HG03066 (cell line): ENCODE data around the gene CAMTA1.
"Not testable (repeated sequence)": the region's sequence is repeated elsewhere in the genome, so short reads cannot be mapped to it uniquely, and the experiment has no call there.

Experiments
- ATAC-seq: cut with Tn5 transposase; IDR thresholded peaks from one replicate; pipeline ENCODE4 v1.9.1; 2021; ENCODE audit warnings: low read depth; ENCODE audit not compliant: unreplicated experiment

The CAMTA1 gene

GRCh38 chr1:7781501-7781900, 996.2 kb downstream of the CAMTA1 start:
- ATAC-seq, result no peak

- no peak for ATAC-seq
Observed at GRCh38 chr1:7781923-7782495, 996.8 kb downstream of the CAMTA1 start.

- no peak for ATAC-seq
Observed at GRCh38 chr1:7783178-7783711, 998.0 kb downstream of the CAMTA1 start.

GRCh38 chr1:7783826-7784491, 998.7 kb downstream of the CAMTA1 start, which contains the start of gene PER3:
PER3 (plus strand) TSS chr1:7784291; CDS start chr1:7784878, 587 bp downstream.
- ATAC-seq, result peak; percentile 92

GRCh38 chr1:7784492-7785071, 999.3 kb downstream of the CAMTA1 start:
- ATAC-seq, result no peak

GRCh38 chr1:7785108-7785507, 999.9 kb downstream of the CAMTA1 start:
- ATAC-seq, result no peak

- no peak for ATAC-seq
Observed at GRCh38 chr1:7786795-7787194, 1001.5 kb downstream of the CAMTA1 start.

GRCh38 chr1:7789828-7790227, 1004.6 kb downstream of the CAMTA1 start:
- no peak for ATAC-seq

GRCh38 chr1:7791027-7791426, 1005.8 kb downstream of the CAMTA1 start:
- ATAC-seq, result not testable (repeated sequence)

GRCh38 chr1:7795406-7795805, 1010.2 kb downstream of the CAMTA1 start:
- ATAC-seq, result no peak

GRCh38 chr1:7805460-7805859, 1020.2 kb downstream of the CAMTA1 start:
- no peak for ATAC-seq

- ATAC-seq, result no peak
Observed at GRCh38 chr1:7808253-7808844, 1023.1 kb downstream of the CAMTA1 start.

- ATAC-seq, result no peak
Observed at GRCh38 chr1:7809742-7810141, 1024.5 kb downstream of the CAMTA1 start.

- no peak for ATAC-seq
Observed at GRCh38 chr1:7810395-7810794, 1025.1 kb downstream of the CAMTA1 start.

- no peak for ATAC-seq
Observed at GRCh38 chr1:7811476-7811875, 1026.2 kb downstream of the CAMTA1 start.

- no peak for ATAC-seq
Observed at GRCh38 chr1:7813677-7814373, 1028.6 kb downstream of the CAMTA1 start.
